BE2C (cell line): Measurements from ENCODE around the gene HLF.

Experiments
- DNase-seq: peaks from one replicate; pipeline ENCODE4 v3.0.0-alpha.2; 2020
- H3K27me3 ChIP-seq: fragments of 250-450 bp; sonication (Bioruptor Pico); 2 replicates; pipeline ENCODE4 v1.5.1; 2020; ENCODE audit warnings: mild to moderate bottlenecking
- H3K36me3 ChIP-seq: fragments of 250-450 bp; sonication (Bioruptor Pico); 2 replicates; pipeline ENCODE4 v1.5.1; 2020; ENCODE audit warnings: mild to moderate bottlenecking
- H3K4me1 ChIP-seq: fragments of 250-450 bp; sonication (Bioruptor Pico); 2 replicates; pipeline ENCODE4 v1.5.1; 2020
- H3K4me3 ChIP-seq: 2 replicates; pipeline ENCODE4 v1.5.1; 2011; ENCODE audit warnings: low read depth, low read length
- H3K9me3 ChIP-seq: fragments of 250-450 bp; sonication (Bioruptor Pico); 2 replicates; pipeline ENCODE4 v1.5.1; 2020
- TF ChIP-seq, protein P1 (sequence below): IDR thresholded peaks from 2 replicates; pipeline ENCODE4 v1.5.1; 2012; ENCODE audit warnings: mild to moderate bottlenecking, low read depth, low read length

The HLF gene

DNA sequence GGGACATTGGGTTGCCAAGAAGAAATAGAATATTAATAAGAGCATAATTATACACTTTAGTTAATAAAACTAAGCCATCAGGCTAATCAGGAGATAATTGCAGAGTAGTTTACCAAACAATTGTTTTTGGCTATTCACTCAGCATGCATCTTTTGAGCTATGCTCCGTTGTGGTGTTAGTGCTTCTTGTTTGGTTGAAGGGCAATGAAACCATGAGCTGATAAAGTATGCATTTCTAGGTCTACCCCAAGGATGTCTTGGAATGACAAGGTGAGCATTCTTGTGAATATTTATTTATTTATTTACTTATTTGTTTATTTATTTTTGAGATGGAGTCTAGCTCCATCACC is 6.4 kb downstream of the HLF start:
- Histone ChIP-seq H3K36me3 (no peaks in the 10 kb centered on the region), H3K9me3 (no peaks in the 10 kb centered on the region), H3K4me3 (no peak overlapping the region), H3K27me3 (no peaks in the 10 kb centered on the region), H3K4me1 (peaks cover 4% of the 10 kb centered on the region; the same call in 1 of the 2 replicates)
- TF ChIP-seq, protein P1, sequence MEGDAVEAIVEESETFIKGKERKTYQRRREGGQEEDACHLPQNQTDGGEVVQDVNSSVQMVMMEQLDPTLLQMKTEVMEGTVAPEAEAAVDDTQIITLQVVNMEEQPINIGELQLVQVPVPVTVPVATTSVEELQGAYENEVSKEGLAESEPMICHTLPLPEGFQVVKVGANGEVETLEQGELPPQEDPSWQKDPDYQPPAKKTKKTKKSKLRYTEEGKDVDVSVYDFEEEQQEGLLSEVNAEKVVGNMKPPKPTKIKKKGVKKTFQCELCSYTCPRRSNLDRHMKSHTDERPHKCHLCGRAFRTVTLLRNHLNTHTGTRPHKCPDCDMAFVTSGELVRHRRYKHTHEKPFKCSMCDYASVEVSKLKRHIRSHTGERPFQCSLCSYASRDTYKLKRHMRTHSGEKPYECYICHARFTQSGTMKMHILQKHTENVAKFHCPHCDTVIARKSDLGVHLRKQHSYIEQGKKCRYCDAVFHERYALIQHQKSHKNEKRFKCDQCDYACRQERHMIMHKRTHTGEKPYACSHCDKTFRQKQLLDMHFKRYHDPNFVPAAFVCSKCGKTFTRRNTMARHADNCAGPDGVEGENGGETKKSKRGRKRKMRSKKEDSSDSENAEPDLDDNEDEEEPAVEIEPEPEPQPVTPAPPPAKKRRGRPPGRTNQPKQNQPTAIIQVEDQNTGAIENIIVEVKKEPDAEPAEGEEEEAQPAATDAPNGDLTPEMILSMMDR, result no peak
- DNase-seq, result no peak

DNA sequence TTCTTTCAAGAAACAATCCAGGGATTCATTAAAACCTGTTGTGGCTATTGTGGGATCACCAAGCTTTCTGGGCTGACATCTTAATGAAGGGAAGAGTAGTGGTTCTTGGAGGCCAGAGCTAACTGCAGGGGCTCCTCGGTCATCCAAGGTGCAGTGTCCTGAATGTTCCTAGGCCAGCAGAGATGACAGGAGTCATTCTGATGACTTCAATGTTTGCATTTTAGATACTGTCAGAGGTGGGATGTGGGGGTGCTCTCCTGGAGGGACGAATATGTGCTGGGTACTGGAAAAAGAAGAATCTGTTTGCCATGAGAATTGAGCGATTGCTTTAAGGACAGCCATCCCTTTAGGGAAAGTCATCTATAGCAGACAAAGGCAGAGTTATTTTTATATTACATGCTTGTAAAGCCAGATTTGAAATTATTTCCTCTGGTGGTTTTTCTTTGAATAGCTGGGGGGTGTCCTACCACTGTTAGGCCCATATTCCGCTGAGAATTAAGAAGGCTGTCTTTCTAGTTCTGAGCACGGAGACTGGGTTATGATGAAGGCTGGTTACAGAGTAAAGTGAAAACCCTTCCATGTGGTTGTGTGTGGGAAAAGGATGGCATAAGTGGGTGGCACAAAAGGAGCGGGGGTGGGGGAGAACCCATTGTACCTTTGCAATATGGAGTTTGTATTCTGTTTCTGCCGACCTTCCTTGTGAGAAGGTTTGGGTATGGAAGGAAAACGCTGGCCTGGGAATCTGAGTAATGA is 7.4 kb downstream of the HLF start:
- TF ChIP-seq, protein P1, result no peak
- no peaks in the 10 kb centered on the region for H3K36me3 ChIP-seq
- no peak overlapping the region for H3K4me3 ChIP-seq
- H3K9me3 ChIP-seq, result no peaks in the 10 kb centered on the region
- no peaks in the 10 kb centered on the region for H3K27me3 ChIP-seq
- H3K4me1 ChIP-seq, result peaks cover 4% of the 10 kb centered on the region; the same call in 1 of the 2 replicates
- DNase-seq, result no peak

DNA sequence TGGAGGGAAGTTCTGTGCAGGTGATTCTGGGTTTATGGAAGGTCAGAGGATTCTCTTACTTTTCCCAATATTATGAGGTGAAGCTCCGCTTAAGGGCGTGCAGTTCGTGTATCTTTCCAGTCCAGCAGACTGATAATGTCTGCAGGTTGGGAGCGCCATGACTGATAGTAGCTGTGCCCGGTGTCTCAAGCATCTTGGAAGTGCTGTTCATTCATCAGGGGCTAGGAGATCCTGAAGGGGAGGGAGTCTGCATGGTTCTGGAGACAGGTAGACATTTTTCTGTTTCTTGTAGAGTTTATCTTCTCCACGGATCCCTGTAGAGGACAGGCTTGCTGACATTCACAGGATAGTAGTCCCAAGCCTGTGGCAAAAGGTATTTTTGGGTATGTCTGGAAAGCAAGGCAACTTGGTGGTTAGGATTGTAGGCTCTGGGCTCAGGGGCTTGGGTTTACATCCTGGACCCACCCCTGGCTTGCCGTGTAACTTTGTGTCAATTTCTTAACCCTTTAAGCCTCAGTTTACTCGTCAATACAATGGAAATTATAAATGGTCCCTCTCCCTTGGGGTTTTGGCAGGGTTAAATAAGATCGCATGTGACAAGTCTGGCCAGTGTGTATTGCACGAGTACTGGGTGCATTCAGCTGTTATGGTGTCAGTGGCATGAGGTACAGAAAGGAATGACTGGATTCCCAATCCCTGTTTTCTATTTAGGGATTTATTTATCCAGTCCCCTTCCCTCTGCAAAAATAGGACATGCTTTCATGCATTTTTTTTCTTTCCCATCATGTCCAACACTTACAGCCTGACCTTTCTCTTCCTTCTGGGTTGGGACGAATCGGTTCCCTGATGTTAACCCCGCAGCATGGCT is 8.2 kb downstream of the HLF start:
- TF ChIP-seq, protein P1, result no peak
- no peaks in the 10 kb centered on the region for H3K36me3 ChIP-seq
- peaks cover 4% of the 10 kb centered on the region; the same call in 1 of the 2 replicates for H3K4me1 ChIP-seq
- no peaks in the 10 kb centered on the region for H3K27me3 ChIP-seq
- no peak overlapping the region for H3K4me3 ChIP-seq
- no peak for DNase-seq
- H3K9me3 ChIP-seq, result no peaks in the 10 kb centered on the region

DNA sequence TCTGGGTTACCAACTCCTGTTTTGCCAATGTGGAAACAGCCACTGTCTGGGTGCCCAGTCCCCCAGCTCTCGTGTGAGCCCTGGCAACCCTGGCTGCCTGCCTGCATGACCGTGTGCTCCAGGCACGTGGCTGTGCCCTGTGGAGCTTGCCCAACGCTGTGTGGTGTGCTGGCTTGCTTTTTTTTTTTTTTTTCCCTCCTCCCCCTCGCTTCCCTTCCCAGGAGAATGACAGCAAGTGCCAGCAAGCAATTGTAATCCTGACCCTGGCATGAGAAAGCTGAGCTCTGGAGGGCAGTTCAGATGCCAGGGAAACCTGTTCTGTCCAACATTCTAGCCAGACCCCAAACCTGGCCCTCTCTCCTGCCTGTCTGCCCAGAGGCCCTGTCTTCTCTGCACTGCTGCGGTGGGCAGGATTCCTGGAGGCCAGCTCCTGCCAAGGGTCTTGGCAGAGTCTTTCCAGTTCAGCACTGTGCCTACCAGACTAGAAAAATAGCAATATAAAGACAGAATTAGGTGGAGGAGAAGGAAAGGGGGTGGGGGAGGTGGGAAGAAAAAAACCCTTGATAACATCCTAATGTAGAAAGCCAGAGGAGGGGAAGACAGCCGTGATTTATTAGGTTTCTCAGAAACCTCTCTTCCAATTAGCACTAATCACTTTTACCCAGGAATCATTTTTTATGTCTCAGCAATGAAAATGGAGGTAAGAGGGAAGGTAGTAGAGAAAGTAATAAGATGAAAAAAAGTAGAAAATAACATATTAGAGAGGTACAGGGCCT is 9.0 kb downstream of the HLF start:
- no peak for DNase-seq

DNA sequence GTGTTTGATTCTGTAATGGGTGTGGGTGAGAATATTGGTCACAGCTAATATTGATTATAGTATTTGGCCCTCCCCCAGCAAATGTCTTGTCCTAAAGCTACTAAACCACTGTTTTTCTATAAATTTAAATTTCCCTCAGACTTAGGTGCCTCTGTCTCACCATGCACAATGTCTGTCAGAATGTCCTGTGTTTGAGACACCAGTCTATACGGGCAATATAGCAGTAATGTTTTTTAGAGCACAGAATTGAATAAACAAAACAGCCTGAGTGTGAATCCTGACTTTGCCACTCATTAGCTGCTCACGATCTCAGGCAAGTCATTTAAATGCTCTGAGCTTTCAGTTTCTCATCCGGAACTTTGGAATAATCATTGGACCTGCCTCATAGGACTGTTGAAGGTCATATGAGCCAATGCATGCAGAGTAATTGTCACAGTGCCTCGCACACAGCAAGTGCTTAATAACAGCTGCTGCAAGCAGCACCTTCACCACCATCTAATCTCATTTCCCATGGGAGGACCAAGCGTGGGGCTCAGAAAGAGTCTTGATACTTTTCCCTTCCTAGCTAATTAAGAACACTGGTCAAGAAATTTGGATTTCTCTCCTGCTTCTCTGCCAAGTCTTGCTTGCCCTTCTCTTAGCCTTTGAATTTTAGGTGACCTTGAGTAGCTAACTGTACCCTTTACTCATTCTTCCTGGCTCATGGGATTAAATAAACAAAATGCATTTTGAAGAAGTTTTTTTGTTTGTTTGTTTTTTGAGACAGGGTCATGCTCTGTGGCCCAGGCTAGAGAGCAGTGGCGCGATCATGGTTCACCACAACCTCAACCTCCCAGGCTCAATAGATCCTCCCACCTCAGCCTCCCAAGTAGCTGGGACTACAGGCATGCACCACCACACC is 9.8 kb downstream of the HLF start:
- DNase-seq, result no peak
- Histone ChIP-seq H3K4me1 (peaks cover 4% of the 10 kb centered on the region; the same call in 1 of the 2 replicates), H3K4me3 (no peak overlapping the region), H3K36me3 (no peaks in the 10 kb centered on the region), H3K27me3 (no peaks in the 10 kb centered on the region), H3K9me3 (no peaks in the 10 kb centered on the region)
- TF ChIP-seq, protein P1, result no peak

More for the DNA sequence above, 9.0 kb downstream of the HLF start:
- H3K9me3 ChIP-seq, result no peaks in the 10 kb centered on the region
- H3K4me1 ChIP-seq, result peaks cover 4% of the 10 kb centered on the region; the same call in 1 of the 2 replicates
- no peak overlapping the region for H3K4me3 ChIP-seq
- no peaks in the 10 kb centered on the region for H3K27me3 ChIP-seq
- TF ChIP-seq, protein P1, result no peak
- H3K36me3 ChIP-seq, result no peaks in the 10 kb centered on the region
